Measurements from ENCODE around the gene CERCAM.

The CERCAM gene

DNA sequence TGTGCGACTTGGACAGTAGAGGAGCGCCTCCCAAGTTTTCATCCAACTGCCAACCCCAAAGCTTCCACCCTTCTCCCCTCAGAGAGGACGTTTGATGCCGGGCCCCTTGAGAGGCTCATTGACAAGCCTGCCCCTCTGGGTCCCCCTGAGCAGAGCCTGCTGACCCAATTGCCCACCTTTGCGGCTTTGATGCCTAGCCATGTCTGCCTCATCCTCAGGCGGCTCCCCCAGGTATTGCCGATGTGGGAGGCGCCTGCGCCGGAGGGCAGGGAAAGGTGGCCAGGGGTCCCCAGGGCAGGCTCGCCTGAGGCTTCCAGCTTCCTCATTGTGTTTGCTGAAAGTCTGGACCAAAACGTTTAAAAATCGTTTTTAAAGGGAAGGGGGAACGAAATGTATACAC, 36.5 kb downstream of the CERCAM start:
- no peak for DNase-seq

- no peak for DNase-seq
These were observed 38.4 kb downstream of the CERCAM start for GRCh38 chr9:128459011-128459410.

GRCh38 chr9:128469070-128469469, 48.4 kb downstream of the CERCAM start:
- no peak for DNase-seq

DNA sequence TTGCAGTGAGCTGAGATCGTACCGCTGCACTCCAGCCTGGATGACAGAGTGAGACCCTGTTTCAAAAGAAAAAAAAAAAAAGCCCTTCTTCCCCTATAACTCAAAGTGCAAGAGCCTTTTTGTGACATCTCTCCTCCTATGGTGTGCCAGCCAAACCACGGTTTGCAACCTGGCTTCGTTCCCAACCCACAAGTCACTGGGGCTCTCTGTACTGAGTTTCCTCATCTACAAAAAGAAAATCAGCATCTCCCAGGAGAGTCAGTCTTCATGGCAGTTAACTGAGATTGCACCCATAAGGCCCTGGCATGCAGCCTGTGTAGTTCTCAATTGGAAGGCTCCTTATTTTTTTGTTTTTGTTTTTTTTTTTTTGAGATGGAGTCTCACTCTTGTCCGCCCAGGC, 49.9 kb downstream of the CERCAM start:
- DNase-seq, result no peak

- no peak for DNase-seq
These were observed 52.4 kb downstream of the CERCAM start for GRCh38 chr9:128473104-128473503.

DNA sequence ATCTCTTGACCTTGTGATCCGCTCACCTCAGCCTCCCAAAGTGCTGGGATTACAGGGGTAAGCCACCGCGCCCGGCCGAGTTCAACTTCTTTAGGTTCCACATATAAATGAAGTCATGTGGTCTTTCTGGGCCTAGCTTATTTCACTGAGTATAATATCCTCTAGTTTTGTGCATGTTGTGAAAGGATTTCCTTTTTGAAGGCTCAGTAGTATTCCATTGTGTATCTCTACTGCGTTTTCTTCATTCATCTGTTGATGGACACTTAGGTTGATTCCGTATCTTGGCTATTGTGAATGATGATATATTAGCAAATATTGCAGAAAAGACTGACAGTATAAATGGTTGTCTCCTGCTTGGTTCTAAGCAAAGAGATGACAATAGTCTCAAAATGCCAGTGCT, 55.2 kb downstream of the CERCAM start:
- DNase-seq, result no peak

DNA sequence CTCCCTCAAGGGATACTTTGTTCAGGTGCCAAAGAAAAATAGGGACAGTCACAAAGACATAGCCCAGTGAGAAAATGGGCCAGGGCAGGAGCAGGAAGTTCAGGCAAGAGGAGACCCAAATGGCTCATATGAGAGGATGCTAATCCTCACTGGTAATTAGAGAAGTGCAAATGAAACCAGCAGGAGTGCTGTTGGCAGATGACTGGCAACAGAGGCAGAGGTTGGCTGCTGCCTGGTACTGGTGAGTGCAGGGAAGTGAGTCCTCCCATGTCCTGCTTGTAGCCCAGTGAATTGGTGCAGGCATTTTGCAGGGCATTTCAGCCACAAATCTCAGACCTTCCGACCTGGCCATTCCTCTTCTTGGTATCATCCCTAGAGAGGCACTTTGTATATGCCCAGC, 58.6 kb downstream of the CERCAM start:
- no peak for DNase-seq

GRCh38 chr9:128481561-128481960, 60.9 kb downstream of the CERCAM start:
- no peak for DNase-seq

DNA sequence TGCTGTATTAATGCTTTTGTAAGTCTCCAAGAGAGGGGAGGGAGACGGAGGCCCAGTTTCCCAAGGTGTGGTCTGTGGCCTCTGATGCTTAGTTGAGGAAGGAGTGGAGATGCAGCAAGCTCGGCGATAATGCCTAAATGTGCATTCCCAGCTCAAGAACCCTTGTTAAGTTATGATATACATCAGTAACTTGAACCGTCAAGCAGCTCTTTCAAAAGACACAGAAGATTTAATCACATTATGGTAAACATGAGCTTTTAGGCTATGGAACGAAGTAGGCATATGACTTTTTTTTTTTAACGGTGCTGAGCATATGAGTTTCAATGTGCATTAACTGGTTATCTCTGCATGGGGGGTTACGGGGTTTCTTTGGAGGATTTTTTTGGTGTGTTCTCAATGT, 61.5 kb downstream of the CERCAM start:
- DNase-seq, result no peak

DNA sequence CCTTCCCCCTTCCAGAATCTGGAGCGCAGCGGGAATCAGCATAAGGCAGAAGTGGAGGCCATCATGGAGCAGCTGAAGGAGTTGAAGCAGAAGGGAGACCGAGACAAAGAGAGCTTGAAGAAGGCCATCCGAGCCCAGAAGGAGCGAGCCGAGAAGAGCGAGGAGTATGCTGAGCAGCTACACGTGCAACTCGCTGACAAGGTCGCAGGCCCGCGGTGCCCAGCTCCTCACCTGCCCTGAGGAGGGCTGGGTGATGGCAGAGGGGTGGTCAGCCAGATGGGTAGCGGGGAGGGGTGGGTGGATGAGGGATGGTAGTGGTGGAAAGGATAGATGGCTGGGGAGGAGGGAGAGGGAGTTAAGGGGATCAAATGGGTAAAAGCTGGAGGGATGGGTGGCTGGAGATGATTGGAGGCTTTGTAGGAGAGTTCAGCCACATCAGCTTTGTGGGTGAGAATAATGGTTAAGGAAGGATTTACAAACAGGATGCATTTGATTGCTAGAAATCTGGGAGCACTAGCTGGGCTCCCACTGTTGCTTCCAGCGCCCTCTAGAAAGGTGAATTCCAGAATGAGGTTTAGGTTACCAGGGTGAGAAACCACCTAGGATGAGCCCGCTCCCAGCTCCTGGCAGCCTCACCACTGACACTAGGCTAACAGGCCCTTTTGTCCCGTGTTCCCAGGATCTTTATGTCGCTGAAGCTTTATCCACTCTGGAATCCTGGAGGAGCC, 64.2 kb downstream of the CERCAM start:
- DNase-seq, result no peak

- DNase-seq, result no peak
These were observed 64.8 kb downstream of the CERCAM start for GRCh38 chr9:128485414-128485855.

DNA sequence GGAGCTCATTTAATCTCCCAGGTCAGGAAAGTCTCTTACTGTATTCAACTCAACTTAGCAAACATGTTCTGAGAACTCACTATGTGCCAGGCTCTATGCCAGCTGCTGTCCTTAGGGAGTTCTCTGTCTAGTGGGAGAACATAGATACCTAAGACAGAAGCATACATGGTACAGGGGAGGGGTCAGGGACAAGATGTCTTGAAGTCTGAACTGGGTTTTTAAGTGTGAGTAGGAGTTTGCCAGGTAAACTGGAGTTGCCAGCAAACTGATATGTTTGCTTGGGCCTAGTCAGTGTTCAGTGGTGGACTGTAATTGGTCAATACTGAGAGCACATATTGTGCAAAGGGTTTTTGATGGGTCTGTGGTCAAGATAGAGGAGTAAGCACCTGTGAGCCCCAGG, 65.5 kb downstream of the CERCAM start:
- no peak for DNase-seq
